Stimulated activated CD8-positive, alpha-beta memory T cell treated with anti-CD3 and anti-CD28 coated beads, Interleukin-12 subunit alpha, Interleukin-12 subunit beta, amount 100 ng/mL, for 1 hour (primary cell): ENCODE results near the gene NDST4.

Experiments used
- DNase-seq: peaks from one replicate; pipeline ENCODE4 v3.0.0-alpha.2; 2020; ENCODE audit warnings: low read depth

NDST4 gene

GRCh38 chr4:114907568-114907967 is 205.9 kb downstream of the NDST4 start:
- DNase-seq = no peak

- DNase-seq = no peak
These were observed 208.4 kb downstream of the NDST4 start for GRCh38 chr4:114905017-114905416.

- DNase-seq = no peak
These were observed 212.5 kb downstream of the NDST4 start for GRCh38 chr4:114900934-114901333.

- DNase-seq = no peak
These were observed 222.6 kb downstream of the NDST4 start for GRCh38 chr4:114890773-114891172.

- DNase-seq = no peak
These were observed 226.7 kb downstream of the NDST4 start for GRCh38 chr4:114886761-114887160.

- DNase-seq = no peak
These were observed 229.8 kb downstream of the NDST4 start for GRCh38 chr4:114883641-114884040.

- no peak for DNase-seq
These were observed 233.3 kb downstream of the NDST4 start for GRCh38 chr4:114879916-114880669.

GRCh38 chr4:114875630-114876029 is 237.8 kb downstream of the NDST4 start:
- DNase-seq = no peak

GRCh38 chr4:114874321-114874720 is 239.1 kb downstream of the NDST4 start:
- DNase-seq = no peak

- DNase-seq = no peak
These were observed 242.4 kb downstream of the NDST4 start for GRCh38 chr4:114870987-114871386.

- DNase-seq = no peak
These were observed 246.3 kb downstream of the NDST4 start for GRCh38 chr4:114866901-114867670.

- no peak for DNase-seq
These were observed 249.4 kb downstream of the NDST4 start for GRCh38 chr4:114864060-114864459.

GRCh38 chr4:114860786-114861185 is 252.6 kb downstream of the NDST4 start:
- DNase-seq = no peak

- no peak for DNase-seq
These were observed 255.6 kb downstream of the NDST4 start for GRCh38 chr4:114857831-114858230.

GRCh38 chr4:114839986-114840385 is 273.4 kb downstream of the NDST4 start:
- DNase-seq = no peak

- no peak for DNase-seq
These were observed 282.8 kb downstream of the NDST4 start for GRCh38 chr4:114830628-114831027.

GRCh38 chr4:114827651-114828050 is 285.8 kb downstream of the NDST4 start:
- no peak for DNase-seq

- no peak for DNase-seq
These were observed 297.7 kb downstream of the NDST4 start for GRCh38 chr4:114815760-114816159.

- DNase-seq = no peak
These were observed 299.5 kb downstream of the NDST4 start for GRCh38 chr4:114813961-114814360.

- no peak for DNase-seq
These were observed 301.7 kb downstream of the NDST4 start for GRCh38 chr4:114811564-114812301.

GRCh38 chr4:114807759-114808404 is 305.5 kb downstream of the NDST4 start:
- DNase-seq = peak; percentile 5

GRCh38 chr4:114807357-114807756 is 306.1 kb downstream of the NDST4 start:
- DNase-seq = no peak
